Heart right ventricle (tissue), 16 donors: ENCODE results near the gene OXNAD1. TPM values are rescaled to one million over a fixed set of nuclear protein-coding genes. Genes with fewer than 3 reads are reported as not detected.
A peak's percentile ranks its signal among the peaks of the same experiment; 100 is the strongest.

Experiments used
- ATAC-seq, 8 donors: fragments of 200-7000 bp; cut with Tn5 transposase; one replicate each; pipeline ENCODE4 v1.9.1; 2020; ENCODE audit warnings: mild to moderate bottlenecking in 8 of 8, moderate library complexity in 8 of 8, moderate number of reproducible peaks in 1 of 8
- DNase-seq, 2 donors: peaks; one replicate each; pipeline ENCODE4 v3.0.0-alpha.2; 2020
- H3K27ac ChIP-seq, 10 donors: fragments of 200-600 bp; sonication (generic) in 2 of 10; one replicate each; pipeline versions ENCODE4 v1.5.0 to v1.8.0; 2020 to 2022; ENCODE audit warnings: mild to moderate bottlenecking in 3 of 10
- H3K27me3 ChIP-seq, 7 donors: fragments of 200-600 bp; one replicate each; pipeline ENCODE4 v1.8.0; 2021 to 2022; ENCODE audit warnings: mild to moderate bottlenecking in 2 of 7
- H3K36me3 ChIP-seq, 9 donors: fragments of 200-600 bp; sonication (generic) in 1 of 9; one replicate each; pipeline versions ENCODE4 v1.5.0 to v1.8.0; 2020 to 2022; ENCODE audit warnings: mild to moderate bottlenecking in 2 of 9
- H3K4me1 ChIP-seq, 9 donors: fragments of 200-600 bp; sonication (generic) in 1 of 9; one replicate each; pipeline versions ENCODE4 v1.5.0 to v1.8.0; 2020 to 2022; ENCODE audit warnings: mild to moderate bottlenecking in 4 of 9
- H3K4me3 ChIP-seq, 10 donors: fragments of 200-600 bp; sonication (generic) in 2 of 10; one replicate each; pipeline versions ENCODE4 v1.5.0 to v1.8.0; 2020 to 2022; ENCODE audit warnings: mild to moderate bottlenecking in 7 of 10, moderate library complexity in 2 of 10
- H3K9me3 ChIP-seq, 11 donors: fragments of 200-600 bp in 10 of 11; sonication (generic) in 2 of 11; one replicate each; pipeline versions ENCODE4 v1.5.0 to v1.8.0; 2013 to 2022; ENCODE audit warnings: mild to moderate bottlenecking in 2 of 11, control low read depth in 1 of 11, moderate library complexity in 1 of 11
- WGBS, 2 donors: extraction: QIAGEN DNeasy Blood & Tissue Kit; methylation state at CpG; one replicate each; pipeline ENCODE4 v1.1.7; 2013; ENCODE audit warnings: inconsistent platforms in 1 of 2; 5-methylcytosine and 5-hydroxymethylcytosine counted together
- intact Hi-C, 10 donors: fragments of 100-400 bp; cut with DNase I; formaldehyde crosslinking; loops; one replicate each; pipeline versions ENCODE4 v1.11.1 to v1.14.2; 2022
- polyA plus RNA-seq, 2 donors: library from polyadenylated mRNA; stranded (reverse); fragments of 200-250 nt; gene quantifications; one replicate each; pipeline ENCODE4 v1.2.3, GENCODE V29; 2013
- total RNA-seq, 10 donors: library from RNA; stranded (reverse); fragmentation: NEBNext Ultra II Directional in 3 of 10; extraction: Animal tissue kit (Norgen Biotek cat#: 25700) in 3 of 10; gene quantifications; one replicate each; pipeline versions ENCODE4 v1.2.1 to v1.2.4, GENCODE V29; 2021 to 2023
- TF ChIP-seq, protein P1 (sequence below), 9 donors: fragments of 200-600 bp; sonication (generic) in 2 of 9; IDR thresholded peaks; one replicate each; pipeline versions ENCODE4 v1.5.0 to v1.8.0; 2021 to 2022; ENCODE audit warnings: antibody characterized with exemption in 9 of 9, mild to moderate bottlenecking in 5 of 9, moderate library complexity in 1 of 9
- donor health status: Arrhythmogenic right ventricular cardiomyopathy.
- donor health status: ischemic (EF 13 %, LVEDD 7.1; RV severe dilation, severe dysfunction).
- donor health status: healthy with polysubstance abuse.
- donor health status: DM: no; HTN: yes; CAD: no.
- donor health status: DM: no; HTN: no; CAD: no.
- donor health status: ischemic (EF 25% LVEDD 6.9; RV normal size, moderate dysfunction).
- donor health status: ischemic (EF 25% LVEDD 5.7; RV mildly dilated, moderate dysfunction).
- donor health status: healthy.
- donor health status: DM: yes; HTN: yes; CAD: no.
- donor health status: Ischemic cardiomyopathy.
- donor health status: ischemic (EF 35%, LVEDD 5.7; RV mildly dilated, moderate dysfunction).
- donor health status: nonischemic (EF 11% LVEDD 7.7; RV severe dilation, severe dysfunction).
- donor health status: DM: yes; HTN: yes; CAD: no.
- donor health status: PGD.
- donor health status: ischemic (EF 29% LVEDD 5.4; RV normal size, mild dysfunction).
- donor health status: nonischemic (EF 23%, LVEDD 6.1; RV moderate dilation, normal function).

Gene OXNAD1
- total and polyA plus RNA-seq, 12 donors: 4.2 to 22.8 (median 17.1) TPM

DNA sequence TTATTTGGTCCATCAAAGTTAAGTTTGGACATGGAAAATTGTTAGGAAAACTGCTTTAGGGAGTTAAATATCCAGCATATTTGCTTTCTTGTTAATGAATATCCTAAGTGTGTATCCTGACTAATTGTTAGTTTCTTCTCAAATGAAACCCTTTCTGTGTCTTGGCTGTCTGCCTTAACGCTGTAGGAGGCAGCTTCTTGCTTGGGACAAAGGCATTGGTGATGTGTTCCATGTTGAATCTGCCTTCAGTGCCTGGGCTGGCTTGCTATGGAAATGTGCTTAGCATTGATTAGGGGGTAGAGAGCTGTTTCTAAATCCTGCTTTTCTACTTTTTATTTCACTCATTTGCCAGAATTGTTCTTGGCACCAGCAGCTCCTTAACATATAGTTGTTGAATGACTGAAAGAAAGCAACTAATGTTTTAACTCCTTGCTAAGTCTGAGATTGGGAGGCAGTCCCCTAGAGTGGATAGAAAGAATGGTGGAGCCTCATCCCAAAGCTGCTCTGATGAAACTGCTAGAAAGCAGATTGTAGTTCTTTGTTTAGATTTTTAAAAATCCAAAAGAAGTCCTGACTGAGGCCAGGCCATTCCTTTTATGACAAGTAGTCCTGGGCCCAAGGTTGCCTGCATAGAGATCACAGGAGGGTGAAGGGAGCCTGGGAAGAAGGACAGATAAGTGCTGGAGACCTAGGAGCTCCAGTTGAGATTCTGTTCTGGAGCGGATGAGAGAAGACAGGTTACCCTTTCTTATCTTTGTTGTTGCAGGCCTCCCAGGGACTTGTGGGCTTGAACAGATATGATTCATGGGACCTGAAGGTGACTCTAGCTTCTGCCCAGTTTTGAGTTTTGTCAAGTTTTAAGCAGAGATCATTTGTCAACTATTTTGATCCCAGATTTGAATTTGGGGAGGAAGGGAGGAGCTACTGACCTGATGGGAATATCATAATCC lies 39.3 kb downstream of the OXNAD1 start:
- Histone ChIP-seq H3K36me3 (peaks cover 0 to 64% (median 10%) of the 10 kb centered on the region in 9 donors), H3K27ac (peak overlapping the region in 1 of 10 donors; percentile 48), H3K9me3 (no peaks in the 10 kb centered on the region), H3K4me3 (no peak overlapping the region), H3K4me1 (peaks cover 0 to 26% (median 0%) of the 10 kb centered on the region in 9 donors), H3K27me3 (no peaks in the 10 kb centered on the region)
- WGBS, 2 donors: 91 to 93% methylated on average over 2 of the region's 2 CpGs
- TF ChIP-seq, protein P1, sequence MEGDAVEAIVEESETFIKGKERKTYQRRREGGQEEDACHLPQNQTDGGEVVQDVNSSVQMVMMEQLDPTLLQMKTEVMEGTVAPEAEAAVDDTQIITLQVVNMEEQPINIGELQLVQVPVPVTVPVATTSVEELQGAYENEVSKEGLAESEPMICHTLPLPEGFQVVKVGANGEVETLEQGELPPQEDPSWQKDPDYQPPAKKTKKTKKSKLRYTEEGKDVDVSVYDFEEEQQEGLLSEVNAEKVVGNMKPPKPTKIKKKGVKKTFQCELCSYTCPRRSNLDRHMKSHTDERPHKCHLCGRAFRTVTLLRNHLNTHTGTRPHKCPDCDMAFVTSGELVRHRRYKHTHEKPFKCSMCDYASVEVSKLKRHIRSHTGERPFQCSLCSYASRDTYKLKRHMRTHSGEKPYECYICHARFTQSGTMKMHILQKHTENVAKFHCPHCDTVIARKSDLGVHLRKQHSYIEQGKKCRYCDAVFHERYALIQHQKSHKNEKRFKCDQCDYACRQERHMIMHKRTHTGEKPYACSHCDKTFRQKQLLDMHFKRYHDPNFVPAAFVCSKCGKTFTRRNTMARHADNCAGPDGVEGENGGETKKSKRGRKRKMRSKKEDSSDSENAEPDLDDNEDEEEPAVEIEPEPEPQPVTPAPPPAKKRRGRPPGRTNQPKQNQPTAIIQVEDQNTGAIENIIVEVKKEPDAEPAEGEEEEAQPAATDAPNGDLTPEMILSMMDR (IDR thresholded peaks at IDR 0.05): no peak
- DNase-seq: no peak
- intact Hi-C loops: no loop called here
- ATAC-seq: no peak

GRCh38 chr3:16305111-16305541 lies 40.1 kb downstream of the OXNAD1 start:
- no peak overlapping the region for H3K4me3 ChIP-seq
- intact Hi-C loops: no loop called here
- ATAC-seq (peak in 2 of 8 donors; percentile 10 to 24), DNase-seq (no peak)
- H3K4me1 ChIP-seq: peaks cover 0 to 20% (median 0%) of the 10 kb centered on the region in 9 donors
- WGBS, 2 donors: 85 to 89% methylated on average over 7 of the region's 7 CpGs
- peak overlapping the region in 1 of 10 donors; percentile 48 for H3K27ac ChIP-seq
- H3K27me3 ChIP-seq: no peaks in the 10 kb centered on the region
- no peaks in the 10 kb centered on the region for H3K9me3 ChIP-seq
- peaks cover 0 to 64% (median 11%) of the 10 kb centered on the region in 9 donors for H3K36me3 ChIP-seq
- TF ChIP-seq, protein P1 (IDR thresholded peaks at IDR 0.05): no peak

DNA sequence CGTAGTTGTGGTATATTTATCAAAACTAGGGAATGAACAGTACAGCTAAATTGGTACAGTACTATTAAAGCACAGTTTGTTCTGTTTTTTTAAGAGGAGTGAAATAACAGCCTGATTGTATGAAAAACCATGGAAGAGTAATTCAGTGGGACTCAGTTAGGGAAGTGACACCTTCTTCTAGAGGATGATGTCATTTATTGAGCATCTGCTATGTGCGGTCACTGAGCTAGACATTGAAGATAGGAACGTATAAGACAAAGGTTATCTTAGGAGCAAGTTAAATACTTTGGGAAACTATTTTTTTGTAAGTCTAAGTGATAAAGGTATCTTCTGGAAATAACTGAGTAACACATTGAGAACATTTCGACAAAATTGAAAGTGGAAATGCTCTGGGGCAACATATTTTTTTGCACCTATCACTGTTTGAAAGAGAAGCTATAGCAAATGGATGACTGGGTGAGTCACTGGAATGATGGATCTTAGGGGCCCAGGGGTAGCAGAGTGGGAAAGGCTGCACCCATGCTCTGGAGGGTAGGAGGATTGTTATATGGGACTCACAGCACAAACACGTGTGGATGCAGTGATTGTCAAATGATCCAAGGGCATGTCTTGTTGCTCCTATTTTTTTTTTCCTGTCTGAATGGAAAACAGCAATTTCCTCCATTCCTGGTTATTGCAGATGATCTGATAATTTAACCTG lies 43.0 kb downstream of the OXNAD1 start:
- Histone ChIP-seq H3K36me3 (peaks cover 0 to 57% (median 7%) of the 10 kb centered on the region in 9 donors), H3K4me1 (peaks cover 5 to 36% (median 18%) of the 10 kb centered on the region in 9 donors), H3K4me3 (no peak overlapping the region), H3K9me3 (no peaks in the 10 kb centered on the region), H3K27me3 (no peaks in the 10 kb centered on the region), H3K27ac (no peak overlapping the region)
- intact Hi-C loops: no loop called here
- WGBS, 2 donors: 68 to 73% methylated on average over 5 of the region's 5 CpGs
- ATAC-seq (no peak), DNase-seq (no peak)
- TF ChIP-seq, protein P1 (IDR thresholded peaks at IDR 0.05): no peak

GRCh38 chr3:16308727-16309126 lies 43.7 kb downstream of the OXNAD1 start:
- WGBS, 2 donors: 96 to 100% methylated on average over 1 of the region's 1 CpG
- no peaks in the 10 kb centered on the region for H3K27me3 ChIP-seq
- intact Hi-C loops: no loop called here

More at GRCh38 chr3:16308727-16309126, 43.7 kb downstream of the OXNAD1 start:
- Histone ChIP-seq H3K9me3 (no peaks in the 10 kb centered on the region), H3K4me1 (peaks cover 5 to 40% (median 19%) of the 10 kb centered on the region in 9 donors), H3K36me3 (peaks cover 0 to 57% (median 9%) of the 10 kb centered on the region in 9 donors), H3K4me3 (no peak overlapping the region), H3K27ac (no peak overlapping the region)
- TF ChIP-seq, protein P1 (IDR thresholded peaks at IDR 0.05): no peak
- ATAC-seq (no peak), DNase-seq (no peak)
